Gastrocnemius medialis (tissue), 4 donors: ENCODE measurements around the gene CERS5.

ENCODE experiments used
- POLR2A ChIP-seq, 2 donors: fragments of 450-650 bp; IDR thresholded peaks; one replicate each; pipeline ENCODE4 v1.6.1; 2017; ENCODE audit warnings: antibody characterized with exemption in 2 of 2, mild to moderate bottlenecking in 2 of 2, moderate library complexity in 2 of 2
- TF ChIP-seq, protein P1 (sequence below), 5 experiments: fragments of 450-650 bp in 3 of 5; fragments of 200-600 bp in 2 of 5; sonication (generic) in 2 of 5; IDR thresholded peaks in 4 of 5; conservative IDR thresholded peaks in 1 of 5; 1 replicate in 4 of 5; 2 replicates in 1 of 5; pipeline ENCODE4 v1.5.1; 2016 to 2019; ENCODE audit warnings: antibody characterized with exemption in 5 of 5, mild to moderate bottlenecking in 3 of 5, moderate library complexity in 3 of 5

DNA sequence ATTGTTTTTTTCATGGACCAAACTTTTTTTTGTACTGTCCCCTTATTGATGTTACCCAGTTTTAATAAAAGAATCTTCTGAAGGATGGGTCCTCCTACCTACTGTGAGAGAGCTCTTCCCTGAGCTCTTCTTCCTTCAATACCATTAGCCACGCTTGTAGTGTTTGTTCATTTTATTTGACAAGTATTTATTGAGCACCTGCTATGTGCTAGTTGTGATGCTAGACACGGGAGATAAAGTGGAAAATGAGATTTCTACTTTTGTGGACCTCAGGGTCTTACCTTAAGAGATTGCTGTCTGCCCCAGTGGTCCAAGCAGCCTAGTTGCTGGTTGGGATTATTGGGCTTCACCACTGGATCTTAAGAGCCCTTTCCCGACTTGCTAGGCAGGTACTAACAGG is 66.6 kb downstream of the CERS5 start:
- TF ChIP-seq, protein P1, sequence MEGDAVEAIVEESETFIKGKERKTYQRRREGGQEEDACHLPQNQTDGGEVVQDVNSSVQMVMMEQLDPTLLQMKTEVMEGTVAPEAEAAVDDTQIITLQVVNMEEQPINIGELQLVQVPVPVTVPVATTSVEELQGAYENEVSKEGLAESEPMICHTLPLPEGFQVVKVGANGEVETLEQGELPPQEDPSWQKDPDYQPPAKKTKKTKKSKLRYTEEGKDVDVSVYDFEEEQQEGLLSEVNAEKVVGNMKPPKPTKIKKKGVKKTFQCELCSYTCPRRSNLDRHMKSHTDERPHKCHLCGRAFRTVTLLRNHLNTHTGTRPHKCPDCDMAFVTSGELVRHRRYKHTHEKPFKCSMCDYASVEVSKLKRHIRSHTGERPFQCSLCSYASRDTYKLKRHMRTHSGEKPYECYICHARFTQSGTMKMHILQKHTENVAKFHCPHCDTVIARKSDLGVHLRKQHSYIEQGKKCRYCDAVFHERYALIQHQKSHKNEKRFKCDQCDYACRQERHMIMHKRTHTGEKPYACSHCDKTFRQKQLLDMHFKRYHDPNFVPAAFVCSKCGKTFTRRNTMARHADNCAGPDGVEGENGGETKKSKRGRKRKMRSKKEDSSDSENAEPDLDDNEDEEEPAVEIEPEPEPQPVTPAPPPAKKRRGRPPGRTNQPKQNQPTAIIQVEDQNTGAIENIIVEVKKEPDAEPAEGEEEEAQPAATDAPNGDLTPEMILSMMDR (IDR thresholded peaks at IDR 0.05 in 4 of 5, conservative IDR thresholded peaks at IDR 0.05 in 1 of 5), result no peak
- TF ChIP-seq POLR2A (IDR thresholded peaks at IDR 0.05), result no peak
